ENCODE measurements around the gene PRR20A.
A peak's percentile ranks its signal among the peaks of the same experiment; 100 is the strongest.
"Not testable (repeated sequence)": the region's sequence is repeated elsewhere in the genome, so short reads cannot be mapped to it uniquely, and the experiment has no call there.

The PRR20A gene

DNA sequence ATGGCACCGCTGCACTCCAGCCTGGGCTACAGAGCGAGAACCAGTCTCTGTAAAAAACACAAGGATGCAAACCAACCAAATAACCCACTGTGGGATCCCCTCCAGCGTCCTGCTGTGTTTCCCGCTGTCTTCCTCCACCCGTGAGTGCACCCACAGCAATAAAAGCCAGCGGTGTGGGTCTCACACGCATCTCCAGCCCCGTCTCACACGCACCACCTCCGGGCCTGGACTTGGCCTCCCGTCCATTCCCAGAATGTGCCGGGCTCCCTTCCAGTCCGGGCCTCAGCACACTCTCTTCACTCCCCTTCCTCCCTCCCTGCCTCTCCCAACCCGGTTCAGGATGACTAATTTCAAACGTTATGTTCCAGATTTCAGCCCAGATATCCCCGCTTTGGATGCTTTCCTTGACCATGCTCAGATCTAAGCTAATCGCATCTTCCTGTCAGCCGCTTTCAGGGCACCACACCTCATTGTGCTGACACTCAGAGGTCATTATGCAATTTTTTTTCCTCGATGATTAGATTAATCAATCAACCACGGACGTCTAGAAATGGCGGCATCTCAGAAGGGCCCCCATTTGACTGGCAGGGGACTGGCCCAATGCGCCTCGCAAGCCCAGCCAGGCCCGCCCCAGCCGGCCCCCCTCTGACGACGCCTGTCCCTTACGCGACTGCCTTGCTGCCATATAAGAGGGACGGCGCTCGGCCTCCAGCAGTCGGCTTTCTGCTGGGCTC lies at the start of gene PRR20A:
Gene PRR20A, plus strand, starts transcription at position 684 of the 734 bp plus-strand sequence. CDS start 387 bp downstream, outside the sequence.
- not testable (repeated sequence) for DNase-seq

DNA sequence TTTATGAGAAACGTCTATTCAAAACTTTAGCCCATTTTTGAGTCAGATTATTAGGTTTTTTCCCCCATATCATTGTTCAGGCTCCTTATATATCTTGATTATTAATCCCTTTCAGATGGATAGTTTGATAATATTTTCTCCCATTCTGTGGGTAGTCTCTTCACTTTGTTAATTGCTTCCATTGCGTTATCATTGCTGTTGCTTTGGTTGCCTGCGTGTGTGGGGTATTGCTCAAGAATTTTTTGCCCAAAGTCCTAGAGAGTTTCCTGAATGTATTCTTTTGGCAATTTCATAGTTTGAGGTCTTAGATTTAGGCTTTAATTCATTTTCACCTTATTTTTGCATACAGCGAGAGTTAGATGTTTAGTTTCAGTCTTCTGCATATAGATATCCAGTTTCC lies 25.8 kb upstream of the PRR20A start:
- DNase-seq = no peak

DNA sequence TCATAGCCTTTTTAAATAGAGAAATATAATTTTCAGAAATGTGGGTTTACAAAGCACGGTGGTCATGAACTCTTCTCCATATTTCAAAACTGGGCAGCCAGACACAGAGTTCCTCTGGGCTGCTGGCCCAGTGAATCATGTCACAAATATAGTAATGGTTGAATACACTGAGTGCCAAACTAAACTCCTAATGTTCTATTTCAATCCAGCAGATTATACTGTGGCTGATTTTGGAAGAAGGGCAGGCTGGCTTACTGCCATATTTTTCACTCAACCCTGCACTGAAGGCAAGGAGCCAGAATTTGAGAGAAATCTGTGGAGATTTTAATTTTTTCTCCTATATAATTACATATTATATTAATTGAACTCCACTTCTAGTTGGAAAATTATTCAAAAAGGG lies 17.0 kb upstream of the PRR20A start:
- DNase-seq = no peak

DNA sequence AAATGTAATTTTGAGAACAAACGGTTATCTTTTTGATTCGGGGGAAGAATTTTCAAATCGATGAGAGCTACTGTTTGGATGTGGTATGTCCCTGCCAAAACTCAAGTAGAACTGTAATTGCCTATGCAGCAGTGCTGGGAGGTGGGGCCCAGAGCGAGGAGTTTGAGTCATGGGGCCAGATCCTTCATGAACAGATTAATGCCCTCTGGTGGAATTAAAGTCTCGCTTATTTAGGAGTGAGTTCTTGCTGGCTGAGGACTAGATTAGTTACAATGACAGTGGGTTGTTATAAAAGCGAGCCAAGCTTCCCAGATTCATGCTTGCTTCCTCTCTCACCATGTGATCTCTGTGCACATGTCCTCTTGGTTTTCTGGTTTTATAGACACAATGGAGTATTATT lies 11.8 kb upstream of the PRR20A start:
- DNase-seq = peak; percentile 18

DNA sequence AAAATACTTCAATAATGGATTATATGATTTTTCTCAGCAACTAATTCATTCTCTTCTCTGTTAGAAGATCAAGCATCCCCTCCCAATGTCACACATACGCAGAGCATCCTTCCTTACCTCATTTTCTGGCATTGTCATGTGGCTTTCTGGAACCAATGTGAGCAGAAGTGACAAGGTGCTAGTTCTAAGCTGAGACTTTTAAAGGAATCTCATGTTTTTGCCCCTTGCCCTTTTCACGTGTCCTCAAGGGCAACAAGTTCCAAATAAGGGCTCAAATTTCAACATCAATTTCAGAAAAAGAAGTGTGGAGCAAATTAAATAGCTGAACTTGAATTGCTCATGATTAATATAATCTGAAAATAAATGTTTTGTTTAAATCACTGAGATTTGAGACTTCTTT lies 4.6 kb upstream of the PRR20A start:
- DNase-seq = no peak

DNA sequence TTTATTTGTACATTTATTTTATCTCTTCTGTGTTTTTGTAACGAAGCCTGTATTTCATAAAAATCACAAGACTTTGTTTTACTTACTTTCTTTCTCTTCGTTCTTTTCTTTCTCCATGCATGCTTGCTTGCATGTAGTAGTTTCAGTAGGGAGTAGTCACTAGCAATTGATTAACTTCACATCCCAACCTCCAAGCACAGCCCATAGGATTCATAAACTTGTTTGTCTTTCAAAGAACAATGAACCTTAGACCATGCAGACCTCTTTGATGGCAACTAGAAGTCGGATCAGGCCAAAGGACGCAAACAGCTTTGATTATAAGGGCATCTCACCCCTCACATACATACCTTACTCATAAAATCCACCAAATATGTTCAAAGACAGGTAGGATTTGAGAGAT lies 3.1 kb upstream of the PRR20A start:
- no peak for DNase-seq

DNA sequence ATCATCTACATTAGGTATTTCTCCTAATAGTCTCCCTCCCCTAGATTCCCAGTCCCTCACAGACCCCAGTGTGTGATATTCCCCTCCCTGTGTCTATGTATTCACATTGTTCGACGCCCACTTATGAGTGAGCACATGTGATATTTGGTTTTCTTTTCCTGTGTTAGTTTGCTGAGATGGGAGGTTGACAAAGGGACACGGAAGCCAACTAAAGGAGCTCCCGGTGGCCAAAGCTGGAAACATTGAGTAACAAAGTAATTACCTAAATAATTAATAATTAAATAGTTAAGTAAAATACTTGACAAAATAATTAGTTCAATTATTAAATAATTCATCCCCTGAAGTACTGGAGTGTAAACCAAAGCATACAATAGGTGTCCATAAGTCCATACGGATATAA lies 1.7 kb upstream of the PRR20A start:
- DNase-seq = no peak

DNA sequence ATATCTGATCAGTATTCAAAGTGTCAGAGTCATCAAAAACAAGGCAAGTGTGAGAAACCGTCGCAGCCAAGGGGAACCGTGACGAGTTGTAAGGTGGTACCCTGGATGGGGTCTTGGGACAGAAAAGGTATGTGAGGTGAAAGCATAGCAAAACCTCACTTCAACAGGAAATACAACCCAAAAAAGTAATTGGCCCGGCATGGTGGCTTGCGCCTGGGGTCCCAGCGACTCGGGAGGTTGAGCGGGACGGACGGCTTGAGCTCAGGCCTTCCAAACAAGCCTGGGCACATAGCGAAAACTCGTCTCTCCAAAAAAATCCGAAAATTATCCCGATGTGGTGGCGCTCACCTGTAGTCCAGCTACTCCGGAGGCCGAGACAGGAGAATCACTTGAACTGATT lies 937 bp upstream of the PRR20A start:
- not testable (repeated sequence) for DNase-seq

DNA sequence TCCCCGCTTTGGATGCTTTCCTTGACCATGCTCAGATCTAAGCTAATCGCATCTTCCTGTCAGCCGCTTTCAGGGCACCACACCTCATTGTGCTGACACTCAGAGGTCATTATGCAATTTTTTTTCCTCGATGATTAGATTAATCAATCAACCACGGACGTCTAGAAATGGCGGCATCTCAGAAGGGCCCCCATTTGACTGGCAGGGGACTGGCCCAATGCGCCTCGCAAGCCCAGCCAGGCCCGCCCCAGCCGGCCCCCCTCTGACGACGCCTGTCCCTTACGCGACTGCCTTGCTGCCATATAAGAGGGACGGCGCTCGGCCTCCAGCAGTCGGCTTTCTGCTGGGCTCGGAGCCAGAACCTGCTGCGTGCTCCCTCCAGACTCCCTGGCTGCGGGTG lies 6.5 kb downstream of the PRR20A start, which contains the start of gene PRR20B:
Gene PRR20B, plus strand, starts transcription at position 301 of the 400 bp plus-strand sequence. CDS start 387 bp downstream, outside the sequence.
- DNase-seq = not testable (repeated sequence)

DNA sequence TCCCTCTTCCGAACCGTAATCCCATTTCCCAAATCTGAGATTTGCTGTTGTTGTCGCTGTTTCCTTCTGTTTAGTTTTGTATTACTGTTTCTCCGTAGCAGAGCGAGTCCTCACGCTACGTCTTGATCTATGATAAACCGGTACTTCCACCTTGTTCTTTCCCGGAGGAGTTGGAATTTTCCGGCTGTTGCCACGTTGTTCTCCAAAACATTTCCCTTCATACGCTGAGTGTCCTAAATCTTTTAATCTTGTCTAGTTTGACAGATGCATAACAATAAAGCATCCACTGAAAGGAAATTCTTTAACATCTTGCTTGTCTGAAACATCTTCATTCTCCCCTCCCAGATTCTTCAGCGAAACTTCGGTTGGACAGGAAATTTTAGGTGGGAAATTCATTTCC lies 7.4 kb downstream of the PRR20A start:
- not testable (repeated sequence) for DNase-seq

DNA sequence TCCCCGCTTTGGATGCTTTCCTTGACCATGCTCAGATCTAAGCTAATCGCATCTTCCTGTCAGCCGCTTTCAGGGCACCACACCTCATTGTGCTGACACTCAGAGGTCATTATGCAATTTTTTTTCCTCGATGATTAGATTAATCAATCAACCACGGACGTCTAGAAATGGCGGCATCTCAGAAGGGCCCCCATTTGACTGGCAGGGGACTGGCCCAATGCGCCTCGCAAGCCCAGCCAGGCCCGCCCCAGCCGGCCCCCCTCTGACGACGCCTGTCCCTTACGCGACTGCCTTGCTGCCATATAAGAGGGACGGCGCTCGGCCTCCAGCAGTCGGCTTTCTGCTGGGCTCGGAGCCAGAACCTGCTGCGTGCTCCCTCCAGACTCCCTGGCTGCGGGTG lies 13.0 kb downstream of the PRR20A start, which contains the start of gene PRR20C:
Gene PRR20C, plus strand, starts transcription at position 301 of the 400 bp plus-strand sequence. CDS start 387 bp downstream, outside the sequence.
- DNase-seq = not testable (repeated sequence)

DNA sequence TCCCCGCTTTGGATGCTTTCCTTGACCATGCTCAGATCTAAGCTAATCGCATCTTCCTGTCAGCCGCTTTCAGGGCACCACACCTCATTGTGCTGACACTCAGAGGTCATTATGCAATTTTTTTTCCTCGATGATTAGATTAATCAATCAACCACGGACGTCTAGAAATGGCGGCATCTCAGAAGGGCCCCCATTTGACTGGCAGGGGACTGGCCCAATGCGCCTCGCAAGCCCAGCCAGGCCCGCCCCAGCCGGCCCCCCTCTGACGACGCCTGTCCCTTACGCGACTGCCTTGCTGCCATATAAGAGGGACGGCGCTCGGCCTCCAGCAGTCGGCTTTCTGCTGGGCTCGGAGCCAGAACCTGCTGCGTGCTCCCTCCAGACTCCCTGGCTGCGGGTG lies 19.6 kb downstream of the PRR20A start, which contains the start of gene PRR20D:
Gene PRR20D, plus strand, starts transcription at position 301 of the 400 bp plus-strand sequence. CDS start 387 bp downstream, outside the sequence.
- DNase-seq = not testable (repeated sequence)

DNA sequence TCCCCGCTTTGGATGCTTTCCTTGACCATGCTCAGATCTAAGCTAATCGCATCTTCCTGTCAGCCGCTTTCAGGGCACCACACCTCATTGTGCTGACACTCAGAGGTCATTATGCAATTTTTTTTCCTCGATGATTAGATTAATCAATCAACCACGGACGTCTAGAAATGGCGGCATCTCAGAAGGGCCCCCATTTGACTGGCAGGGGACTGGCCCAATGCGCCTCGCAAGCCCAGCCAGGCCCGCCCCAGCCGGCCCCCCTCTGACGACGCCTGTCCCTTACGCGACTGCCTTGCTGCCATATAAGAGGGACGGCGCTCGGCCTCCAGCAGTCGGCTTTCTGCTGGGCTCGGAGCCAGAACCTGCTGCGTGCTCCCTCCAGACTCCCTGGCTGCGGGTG lies 26.2 kb downstream of the PRR20A start, which contains the start of gene PRR20E:
Gene PRR20E, plus strand, starts transcription at position 301 of the 400 bp plus-strand sequence. CDS start 387 bp downstream, outside the sequence.
- DNase-seq = not testable (repeated sequence)

DNA sequence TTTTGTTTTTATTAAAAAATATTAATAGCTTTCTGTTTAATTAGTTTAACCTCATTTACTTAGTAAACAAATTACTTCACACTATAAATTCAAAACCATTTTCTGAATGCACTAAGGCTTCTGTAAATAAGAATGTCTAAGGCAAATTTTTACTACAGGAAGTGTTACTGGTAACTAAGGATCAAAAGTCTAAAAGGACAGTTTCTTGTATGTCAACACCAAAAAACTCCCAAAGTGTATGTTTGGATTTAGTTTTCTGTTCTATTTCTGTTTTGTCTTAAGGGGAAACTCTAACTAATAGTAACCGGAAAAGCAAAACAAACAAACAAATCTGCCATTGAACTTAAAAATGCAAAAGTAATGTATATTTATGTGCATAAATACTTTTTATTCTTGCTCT lies 50.9 kb downstream of the PRR20A start:
- no peak for DNase-seq

Data from OCI-M1 (cell line).